GM19023 (cell line): ENCODE results near the gene SFT2D2.

Experiments
- ATAC-seq: cut with Tn5 transposase; IDR thresholded peaks from one replicate; pipeline ENCODE4 v1.9.1; 2021; ENCODE audit warnings: mild to moderate bottlenecking, moderate library complexity; ENCODE audit not compliant: unreplicated experiment

The SFT2D2 gene

GRCh38 chr1:168301664-168302320 lies 76.0 kb downstream of the SFT2D2 start:
- no peak for ATAC-seq
